ENCODE measurements around the gene VWA5B1.

Gene VWA5B1

GRCh38 chr1:20399196-20399595 lies 108.5 kb downstream of the VWA5B1 start:
- no peak for DNase-seq

GRCh38 chr1:20399606-20400180 lies 109.0 kb downstream of the VWA5B1 start:
- DNase-seq = no peak

GRCh38 chr1:20400341-20401177 lies 109.9 kb downstream of the VWA5B1 start:
- DNase-seq = no peak

- DNase-seq = no peak
Measured at GRCh38 chr1:20401405-20402010, 110.8 kb downstream of the VWA5B1 start.

GRCh38 chr1:20402585-20403422 lies 112.1 kb downstream of the VWA5B1 start:
- no peak for DNase-seq

- no peak for DNase-seq
Measured at GRCh38 chr1:20403423-20404145, 112.9 kb downstream of the VWA5B1 start.

- no peak for DNase-seq
Measured at GRCh38 chr1:20404466-20404865, 113.8 kb downstream of the VWA5B1 start.

All from NCI-H2081 (cell line).